ENCODE measurements around the gene HCN4.
"Not testable (repeated sequence)": the region's sequence is repeated elsewhere in the genome, so short reads cannot be mapped to it uniquely, and the experiment has no call there.

The HCN4 gene

GRCh38 chr15:73368301-73369136 lies at the start of gene HCN4:
TSS of gene HCN4 (minus strand) at chr15:73368958. CDS start at chr15:73368270, 688 bp downstream.
- DNase-seq (ENCODE audit: insufficient read length, low spot score) (no peak), FAIRE-seq (no peak)

GRCh38 chr15:73414876-73415275 lies 46.1 kb upstream of the HCN4 start:
- DNase-seq (ENCODE audit: insufficient read length, low spot score) (no peak), FAIRE-seq (no peak)

- DNase-seq (ENCODE audit: insufficient read length, low spot score), result no peak
- no peak for FAIRE-seq
These were observed 34.4 kb upstream of the HCN4 start for GRCh38 chr15:73403171-73403570.

DNA sequence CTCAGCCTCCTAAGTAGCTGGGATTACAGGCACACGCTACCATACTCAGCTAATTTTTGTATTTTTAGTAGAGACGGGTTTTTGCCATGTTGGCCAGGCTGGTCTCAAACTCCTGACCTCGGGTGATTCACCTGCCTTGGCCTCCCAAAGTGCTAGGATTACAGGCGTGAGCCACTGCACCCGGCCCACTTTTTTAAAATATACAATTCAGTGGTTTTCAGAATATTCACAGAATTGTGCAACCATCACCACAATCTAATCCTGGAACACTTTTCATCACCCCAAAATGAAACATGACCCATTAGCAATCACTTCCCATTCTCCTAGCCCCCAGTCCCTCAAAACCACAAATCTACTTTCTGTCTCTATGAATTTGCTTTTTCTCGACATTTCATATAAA lies 31.5 kb upstream of the HCN4 start:
- DNase-seq (ENCODE audit: insufficient read length, low spot score); FAIRE-seq: not testable (repeated sequence)

- DNase-seq (ENCODE audit: insufficient read length, low spot score), result no peak
- no peak for FAIRE-seq
These were observed 30.1 kb upstream of the HCN4 start for GRCh38 chr15:73398861-73399260.

DNA sequence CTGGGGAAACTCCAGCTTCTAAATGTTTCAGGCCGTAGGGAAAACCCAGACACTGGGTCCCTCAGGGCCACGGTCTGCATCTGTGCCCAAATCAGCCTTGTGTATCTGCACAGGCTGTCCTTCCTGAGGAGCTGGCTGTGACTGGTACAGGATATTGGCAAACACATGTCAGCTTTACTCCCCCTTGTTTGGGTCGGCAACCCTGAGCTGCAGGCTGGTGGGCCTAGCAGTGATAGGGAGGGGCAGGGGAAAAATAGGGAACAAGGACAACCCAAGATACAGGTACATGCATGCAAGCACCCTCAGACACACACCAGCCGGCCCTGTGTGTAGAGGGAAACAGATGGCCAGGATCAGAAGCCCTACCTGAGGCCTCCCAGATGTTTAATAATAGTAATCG lies 28.7 kb upstream of the HCN4 start:
- no peak for FAIRE-seq
- no peak for DNase-seq (ENCODE audit: insufficient read length, low spot score)

DNA sequence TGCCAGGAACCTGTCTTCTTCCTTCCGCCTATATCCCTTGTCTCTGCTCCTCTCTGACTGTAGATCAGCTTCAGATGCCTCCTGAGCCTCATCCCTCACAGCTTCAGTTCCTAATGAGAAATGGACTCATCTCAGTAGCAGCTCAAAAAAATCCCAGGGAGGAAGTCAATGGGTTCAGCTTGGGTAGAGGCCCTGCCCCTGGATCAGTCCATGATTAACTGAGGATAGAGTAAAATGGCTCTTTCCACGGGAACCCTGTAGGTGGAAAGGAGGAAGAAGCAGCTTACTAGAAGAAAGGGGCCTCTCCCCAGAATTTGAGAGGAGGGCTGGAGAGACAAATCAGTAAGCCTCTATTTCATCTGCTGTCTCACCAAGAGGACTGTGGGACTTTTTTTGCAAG lies 26.9 kb upstream of the HCN4 start:
- FAIRE-seq (no peak), DNase-seq (ENCODE audit: insufficient read length, low spot score) (no peak)

- no peak for DNase-seq (ENCODE audit: insufficient read length, low spot score)
- no peak for FAIRE-seq
These were observed 26.0 kb upstream of the HCN4 start for GRCh38 chr15:73394782-73395181.

DNA sequence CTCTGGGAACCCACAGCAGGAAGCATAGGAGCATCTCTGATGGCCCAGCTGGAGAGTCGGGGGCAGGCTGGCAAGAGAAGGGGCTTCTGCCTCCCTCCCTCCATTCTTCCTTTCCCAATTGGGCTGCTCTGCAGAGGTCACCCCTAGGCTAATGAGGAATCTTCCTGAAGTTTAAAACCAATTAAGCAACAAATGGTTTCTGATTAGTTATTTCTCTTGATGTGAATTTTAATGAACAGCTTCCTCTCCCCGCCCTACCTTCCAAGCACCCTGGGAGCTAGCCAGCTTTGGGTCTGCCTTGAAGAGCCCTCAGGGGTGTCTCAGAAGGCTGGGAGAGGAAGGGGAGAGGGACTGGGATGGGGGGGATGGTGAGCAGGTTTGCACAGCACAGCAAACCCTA lies 24.6 kb upstream of the HCN4 start:
- DNase-seq (ENCODE audit: insufficient read length, low spot score) (no peak), FAIRE-seq (no peak)

DNA sequence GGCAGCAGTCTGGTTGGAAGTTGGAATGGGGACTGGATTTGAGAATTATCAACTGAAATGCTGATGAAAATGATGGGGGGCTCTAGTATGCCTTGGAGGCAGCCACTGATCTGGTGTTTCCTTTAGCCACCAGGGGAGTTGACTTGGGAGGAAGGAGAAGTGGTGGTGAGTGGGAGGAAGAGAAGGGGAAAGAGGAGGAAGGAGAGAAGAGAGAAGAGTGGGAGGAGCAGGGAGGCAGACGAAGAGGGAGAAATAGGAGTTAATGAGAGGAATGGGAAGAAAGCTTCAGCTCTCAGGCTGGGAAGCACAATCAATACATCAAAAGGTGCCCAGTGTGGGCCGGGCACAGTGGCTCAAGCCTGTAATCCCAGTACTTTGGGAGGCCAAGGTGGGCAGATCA lies 23.3 kb upstream of the HCN4 start:
- FAIRE-seq (no peak), DNase-seq (ENCODE audit: insufficient read length, low spot score) (no peak)

DNA sequence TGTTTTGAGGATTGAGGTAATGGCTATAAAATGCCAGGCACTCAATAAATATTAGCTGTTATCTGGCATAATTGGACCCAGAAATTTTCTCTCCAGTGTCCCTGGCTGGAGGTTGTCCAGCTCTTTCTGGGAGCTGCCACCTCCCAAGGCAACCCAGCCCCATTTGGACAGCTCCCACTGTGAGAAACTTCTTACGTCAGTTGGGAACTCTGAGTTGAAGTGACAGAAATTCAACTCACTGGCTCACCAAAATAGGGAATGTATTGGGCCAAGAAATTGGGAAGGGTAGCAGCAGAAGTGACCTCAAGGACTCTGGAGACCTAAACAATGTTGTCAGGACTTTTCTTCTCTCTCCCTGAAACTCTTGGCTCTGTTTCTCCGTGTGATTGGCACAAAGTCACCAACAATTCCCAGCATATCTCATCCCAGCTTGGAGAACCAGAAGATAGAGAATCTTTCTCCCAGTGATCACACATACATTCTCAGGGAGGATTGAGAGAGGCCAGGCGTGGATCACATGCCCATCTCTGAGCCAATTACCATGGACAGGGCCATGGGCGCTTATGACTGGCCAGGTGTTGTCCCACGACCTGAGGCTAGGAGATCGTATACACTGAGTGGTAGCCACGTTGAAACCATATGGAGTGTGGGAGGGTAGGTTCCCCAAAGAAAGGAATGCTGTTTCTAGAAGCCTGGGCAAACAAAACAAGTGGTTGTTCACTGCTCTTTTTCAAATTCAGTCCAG lies 22.5 kb upstream of the HCN4 start:
- FAIRE-seq (no peak), DNase-seq (ENCODE audit: insufficient read length, low spot score) (no peak)

DNA sequence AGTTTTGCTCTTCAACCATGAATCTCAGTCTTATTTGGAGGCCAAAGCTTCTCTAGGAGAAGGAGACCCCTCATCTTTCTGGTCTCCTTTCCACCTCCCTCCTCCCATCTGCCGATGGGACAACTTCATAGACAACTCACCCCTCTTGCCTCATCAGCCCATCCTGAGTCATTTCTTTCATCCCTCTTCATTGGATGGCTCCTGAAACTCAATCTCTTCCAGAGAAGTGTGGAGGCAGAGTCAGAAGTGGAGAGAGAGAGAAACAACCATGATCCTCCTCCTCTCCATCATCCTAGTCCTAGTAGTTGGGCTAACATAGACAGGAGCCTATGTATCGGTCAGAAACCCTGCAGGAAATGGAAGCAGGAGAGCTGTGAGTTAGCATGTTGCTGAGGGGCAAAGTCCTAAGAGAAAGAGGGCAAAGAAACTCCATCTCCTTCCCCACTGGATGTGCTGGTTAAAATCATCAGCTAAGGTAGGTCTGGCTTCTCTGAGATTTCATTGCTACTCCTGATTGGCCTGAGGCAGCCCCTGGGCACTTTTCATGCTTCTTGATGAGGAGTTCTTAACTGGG lies 21.3 kb upstream of the HCN4 start:
- DNase-seq (ENCODE audit: insufficient read length, low spot score), result no peak
- FAIRE-seq, result no peak

DNA sequence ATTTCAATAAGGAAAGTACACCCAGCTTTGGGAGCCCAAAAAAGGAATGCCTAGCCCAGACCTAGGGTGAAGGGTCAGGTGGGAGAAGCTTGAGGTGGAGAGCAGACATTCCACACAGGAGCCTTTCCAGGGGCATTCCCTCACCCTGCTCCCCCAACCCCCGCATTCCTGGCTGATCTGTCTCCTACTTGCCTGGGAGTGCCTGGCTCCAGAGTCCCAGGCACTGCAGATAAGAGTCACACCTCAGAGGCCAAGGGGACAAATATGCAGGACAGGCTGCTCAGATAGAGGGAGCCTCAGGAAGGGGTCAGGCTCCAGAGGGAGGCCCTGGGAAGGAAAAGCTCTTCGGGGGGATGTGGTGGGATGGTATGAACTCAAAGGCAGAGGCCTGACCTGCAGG lies 20.8 kb upstream of the HCN4 start:
- no peak for FAIRE-seq
- DNase-seq (ENCODE audit: insufficient read length, low spot score), result no peak

DNA sequence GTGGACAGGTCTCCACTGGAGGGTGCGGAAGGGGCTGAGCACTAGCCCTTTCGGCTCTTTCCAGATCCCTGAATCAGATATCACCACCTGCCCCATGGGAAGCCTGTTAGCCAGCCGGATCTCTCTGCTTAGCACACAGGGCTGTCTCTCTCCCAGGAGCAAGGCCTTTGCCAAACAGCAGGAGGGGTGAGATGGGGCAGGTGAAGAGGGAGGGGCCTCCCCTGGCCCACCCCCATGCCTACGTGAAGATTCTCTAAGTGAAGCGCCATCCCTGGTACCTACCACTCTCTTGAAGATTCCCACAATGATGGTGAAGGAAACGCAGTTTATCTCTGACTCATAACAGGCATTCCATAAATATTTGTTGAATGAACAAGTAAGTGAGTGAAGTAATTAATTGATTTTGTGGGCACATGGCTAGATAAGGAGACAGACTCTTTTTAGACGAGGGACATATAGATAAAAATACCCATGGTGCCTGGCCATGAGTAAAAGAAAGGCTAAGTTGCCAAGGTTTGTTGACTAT lies 19.6 kb upstream of the HCN4 start:
- FAIRE-seq (no peak), DNase-seq (ENCODE audit: insufficient read length, low spot score) (no peak)

GRCh38 chr15:73387507-73388255 lies 18.9 kb upstream of the HCN4 start:
- FAIRE-seq (no peak), DNase-seq (ENCODE audit: insufficient read length, low spot score) (no peak)

DNA sequence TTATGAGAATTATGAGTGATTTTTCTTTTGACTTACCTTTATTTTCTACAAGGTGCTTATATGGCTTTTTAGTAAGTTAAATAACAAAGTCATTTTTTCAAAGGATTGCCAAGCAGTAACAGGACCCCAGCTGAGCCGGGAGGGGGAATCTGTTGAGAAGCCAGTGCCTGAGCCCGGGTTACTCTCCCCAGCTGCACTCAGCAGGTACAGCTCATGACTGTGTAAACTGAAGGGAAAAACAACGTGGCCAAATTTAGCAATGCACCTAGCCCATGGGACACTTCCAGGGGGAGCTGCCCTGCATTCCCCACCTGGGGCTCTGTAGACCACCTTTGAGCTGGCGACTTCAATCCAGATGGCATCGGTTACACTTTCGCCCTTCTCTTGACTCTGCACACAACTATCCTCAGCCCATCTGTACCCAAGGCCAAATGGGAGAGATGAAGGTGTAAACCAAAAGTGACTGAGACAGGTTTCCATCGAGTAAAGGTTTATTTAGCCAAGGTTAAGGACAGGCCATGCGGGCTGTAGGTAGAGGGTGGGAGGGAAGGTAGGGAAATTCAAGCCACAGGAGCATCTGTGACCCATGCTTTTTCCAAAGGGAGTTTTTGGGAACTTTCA lies 18.2 kb upstream of the HCN4 start:
- FAIRE-seq, result no peak
- DNase-seq (ENCODE audit: insufficient read length, low spot score), result no peak

DNA sequence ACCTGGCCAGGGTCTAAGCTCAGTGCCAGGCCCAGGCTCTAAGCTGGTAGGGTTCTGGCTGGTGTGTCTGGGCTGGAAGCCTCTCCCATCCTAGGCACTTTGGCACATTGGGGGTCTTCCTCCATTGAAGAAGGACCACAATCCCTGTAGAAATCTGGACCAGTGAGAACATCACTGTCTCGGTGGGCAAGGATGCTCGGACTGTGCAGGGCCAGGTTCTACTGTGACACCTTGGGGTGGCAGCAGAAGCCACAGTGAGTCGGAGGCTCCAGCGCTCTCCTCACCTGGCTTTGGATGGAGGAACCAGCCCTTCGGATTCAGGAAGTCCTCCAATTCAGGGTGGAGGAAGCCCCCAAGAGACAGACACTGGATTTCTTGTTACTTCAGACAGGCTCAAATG lies 17.5 kb upstream of the HCN4 start:
- FAIRE-seq (no peak), DNase-seq (ENCODE audit: insufficient read length, low spot score) (no peak)

DNA sequence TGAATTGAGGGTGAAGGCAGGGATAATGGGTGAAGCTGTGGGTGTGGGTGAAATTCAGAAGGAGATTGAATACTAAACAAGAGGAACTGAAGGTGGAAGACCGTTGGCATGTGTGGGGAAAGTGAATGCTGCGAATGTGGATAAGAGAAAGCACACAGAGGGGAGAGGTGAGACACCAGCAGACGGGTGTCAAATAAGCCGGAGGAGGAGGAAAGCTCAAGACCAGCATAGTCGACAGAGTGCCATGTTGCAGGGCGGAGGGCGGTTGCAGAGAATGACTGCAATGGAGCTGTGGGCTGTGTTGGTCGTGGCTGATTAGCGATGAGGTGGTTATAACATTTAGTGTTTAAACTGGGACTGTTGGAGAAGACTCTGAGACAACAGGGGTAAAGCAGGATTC lies 16.4 kb upstream of the HCN4 start:
- no peak for DNase-seq (ENCODE audit: insufficient read length, low spot score)
- FAIRE-seq, result no peak

GRCh38 chr15:73383310-73384189 lies 14.8 kb upstream of the HCN4 start:
- no peak for DNase-seq (ENCODE audit: insufficient read length, low spot score)
- no peak for FAIRE-seq

All from GM19239 (cell line).